Muscle of leg (tissue), 11 donors: ENCODE data around the gene PREP. TPM values are rescaled to one million over a fixed set of nuclear protein-coding genes. Genes with fewer than 3 reads are reported as not detected.
"Not testable (repeated sequence)": the region's sequence is repeated elsewhere in the genome, so short reads cannot be mapped to it uniquely, and the experiment has no call there.

ENCODE experiments used
- DNase-seq: peaks from one replicate; pipeline ENCODE4 v3.0.0; 2013
- H3K27ac ChIP-seq: one replicate; pipeline ENCODE4 v1.5.1; 2013; ENCODE audit warnings: mild to moderate bottlenecking, low read length, control low read depth
- H3K27me3 ChIP-seq: one replicate; pipeline ENCODE4 v1.6.1; 2013; ENCODE audit warnings: low read length; ENCODE audit not compliant: control insufficient read depth, insufficient read depth
- H3K36me3 ChIP-seq: one replicate; pipeline ENCODE4 v1.6.1; 2013; ENCODE audit warnings: low read length; ENCODE audit not compliant: control insufficient read depth, insufficient read depth
- H3K4me1 ChIP-seq: one replicate; pipeline ENCODE4 v1.6.1; 2013; ENCODE audit warnings: low read length; ENCODE audit not compliant: control insufficient read depth, insufficient read depth
- H3K4me3 ChIP-seq: one replicate; pipeline ENCODE4 v1.5.1; 2013; ENCODE audit warnings: low read length, control low read depth
- H3K9me3 ChIP-seq: replicated peaks from 2 replicates; pipeline ENCODE4 v1.6.1; 2013; ENCODE audit warnings: low read depth, low read length; ENCODE audit not compliant: control insufficient read depth
- WGBS: methylation state at CpG from one replicate; pipeline ENCODE4 v1.1.5; 2013; ENCODE audit warnings: missing lambda C conversion rate; ENCODE audit not compliant: insufficient coverage; 5-methylcytosine and 5-hydroxymethylcytosine counted together
- polyA plus RNA-seq, 8 donors: library from polyadenylated mRNA; unstranded; fragments of 120-200 nt; gene quantifications; one replicate each; pipeline versions ENCODE4 v1.2.1 to v1.2.3, GENCODE V29; 2013; ENCODE audit warnings: inconsistent platforms in 1 of 8, low replicate concordance in 1 of 8; ENCODE audit not compliant: insufficient read length in 8 of 8, insufficient read depth in 1 of 8
- total RNA-seq: library from RNA; stranded (reverse); fragments of 120-200 nt; gene quantifications from one replicate; pipeline ENCODE4 v1.2.4, GENCODE V29; 2013

Gene PREP
- total and polyA plus RNA-seq, 9 donors: 19.8 to 39.9 (median 34.0) TPM

DNA sequence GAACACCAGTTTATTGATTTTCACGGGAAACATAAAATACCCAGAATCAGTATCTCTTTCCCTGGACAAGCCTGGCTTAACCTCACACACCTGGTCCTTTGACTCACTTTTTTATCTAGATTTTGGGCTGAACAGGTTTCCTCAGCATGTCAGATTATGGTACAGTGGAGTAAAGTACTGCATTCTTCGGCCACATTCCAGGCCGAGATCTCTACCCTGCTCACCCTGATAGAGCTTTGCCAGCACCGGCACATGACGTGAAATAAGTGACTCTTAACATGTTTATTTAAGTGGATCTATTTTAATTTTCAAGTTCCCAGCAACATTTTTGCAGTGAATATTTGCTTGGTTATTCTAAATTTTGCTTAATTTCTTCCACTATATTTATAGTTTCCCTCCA lies 144.1 kb downstream of the PREP start:
- no peaks in the 10 kb centered on the region for H3K27me3 ChIP-seq
- H3K4me1 ChIP-seq: peaks cover 5% of the 10 kb centered on the region
- WGBS: 74% methylated on average over 3 of the region's 5 CpGs
- no peak for DNase-seq
- H3K36me3 ChIP-seq: no peaks in the 10 kb centered on the region
- no peak overlapping the region for H3K4me3 ChIP-seq
- no peak overlapping the region for H3K27ac ChIP-seq
- no peaks in the 10 kb centered on the region for H3K9me3 ChIP-seq

DNA sequence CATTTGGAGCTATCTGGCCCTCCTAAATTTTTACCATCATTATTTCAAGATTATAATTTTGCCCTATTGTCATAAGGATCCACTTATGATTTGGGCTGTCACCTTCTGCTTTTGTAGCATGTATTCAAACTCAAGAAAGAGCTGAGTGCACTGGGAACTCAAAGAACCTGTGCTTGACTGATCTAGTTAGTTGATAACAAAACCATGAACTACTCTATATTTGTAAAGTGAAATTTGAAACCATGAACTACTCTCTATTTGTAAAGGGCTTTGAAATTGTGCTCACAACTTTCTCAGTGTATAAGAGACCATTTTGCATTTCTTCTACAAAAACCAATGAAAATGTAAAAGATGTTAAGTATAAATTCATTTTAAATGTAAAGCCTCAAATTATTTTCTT lies 145.5 kb downstream of the PREP start:
- H3K27ac ChIP-seq: no peak overlapping the region

GRCh38 chr6:105256619-105257018 lies 146.3 kb downstream of the PREP start:
- H3K27ac ChIP-seq: no peak overlapping the region
- H3K36me3 ChIP-seq: no peaks in the 10 kb centered on the region
- no peak for DNase-seq
- H3K9me3 ChIP-seq: no peaks in the 10 kb centered on the region
- no peak overlapping the region for H3K4me3 ChIP-seq
- peaks cover 5% of the 10 kb centered on the region for H3K4me1 ChIP-seq
- H3K27me3 ChIP-seq: no peaks in the 10 kb centered on the region

More for the DNA sequence above, 145.5 kb downstream of the PREP start:
- H3K27me3 ChIP-seq: no peaks in the 10 kb centered on the region
- H3K36me3 ChIP-seq: no peaks in the 10 kb centered on the region
- H3K4me1 ChIP-seq: peaks cover 5% of the 10 kb centered on the region
- H3K4me3 ChIP-seq: no peak overlapping the region
- H3K9me3 ChIP-seq: no peaks in the 10 kb centered on the region
- DNase-seq: no peak

- H3K4me1 ChIP-seq: no peaks in the 10 kb centered on the region
- 83% methylated on average over 5 of the region's 6 CpGs for WGBS
- no peaks in the 10 kb centered on the region for H3K9me3 ChIP-seq
- no peak overlapping the region for H3K4me3 ChIP-seq
- H3K27me3 ChIP-seq: no peaks in the 10 kb centered on the region
- H3K36me3 ChIP-seq: no peaks in the 10 kb centered on the region
- no peak for DNase-seq
- no peak overlapping the region for H3K27ac ChIP-seq
These were observed 149.1 kb downstream of the PREP start for GRCh38 chr6:105253787-105254186.

- 100% methylated on average over 2 of the region's 2 CpGs for WGBS
These were observed 151.2 kb downstream of the PREP start for GRCh38 chr6:105251689-105252088.

DNA sequence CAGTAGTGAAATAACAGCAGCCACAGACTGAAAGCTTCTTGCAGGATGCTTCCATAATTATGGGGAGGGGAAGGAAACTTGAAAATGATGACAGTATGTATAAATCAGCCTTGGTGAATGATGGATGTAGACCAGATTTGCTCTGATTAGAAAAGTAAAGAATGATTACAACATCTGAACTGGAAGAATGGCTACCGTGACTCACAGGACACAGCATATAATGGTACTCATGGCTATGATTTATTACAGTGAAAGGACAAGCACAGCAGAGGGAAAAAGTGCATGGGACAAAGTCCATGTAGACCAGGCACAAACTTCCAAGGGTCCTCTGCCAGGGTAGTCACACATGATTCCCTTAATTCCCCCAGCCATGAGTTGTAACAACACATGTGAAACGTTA lies 152.3 kb downstream of the PREP start:
- Histone ChIP-seq H3K4me1 (no peaks in the 10 kb centered on the region), H3K27ac (no peak overlapping the region), H3K27me3 (no peaks in the 10 kb centered on the region), H3K4me3 (no peak overlapping the region), H3K36me3 (no peaks in the 10 kb centered on the region), H3K9me3 (no peaks in the 10 kb centered on the region)
- DNase-seq: no peak
- 100% methylated on average over 1 of the region's 2 CpGs for WGBS

More at GRCh38 chr6:105251689-105252088, 151.2 kb downstream of the PREP start:
- Histone ChIP-seq H3K4me1 (no peaks in the 10 kb centered on the region), H3K27ac (no peak overlapping the region), H3K27me3 (no peaks in the 10 kb centered on the region), H3K4me3 (no peak overlapping the region), H3K9me3 (no peaks in the 10 kb centered on the region), H3K36me3 (no peaks in the 10 kb centered on the region)
- no peak for DNase-seq

- Histone ChIP-seq H3K9me3 (no peaks in the 10 kb centered on the region), H3K27ac (no peak overlapping the region), H3K36me3 (no peaks in the 10 kb centered on the region), H3K27me3 (no peaks in the 10 kb centered on the region), H3K4me1 (no peaks in the 10 kb centered on the region), H3K4me3 (no peak overlapping the region)
- 60% methylated on average over 1 of the region's 2 CpGs for WGBS
- DNase-seq: no peak
These were observed 159.4 kb downstream of the PREP start for GRCh38 chr6:105243487-105243886.

- H3K4me3 ChIP-seq: no peak overlapping the region
- 90% methylated on average over 3 of the region's 5 CpGs for WGBS
- no peaks in the 10 kb centered on the region for H3K4me1 ChIP-seq
- no peaks in the 10 kb centered on the region for H3K27me3 ChIP-seq
- DNase-seq: no peak
- H3K36me3 ChIP-seq: no peaks in the 10 kb centered on the region
- H3K27ac ChIP-seq: no peak overlapping the region
- peaks cover 2% of the 10 kb centered on the region for H3K9me3 ChIP-seq
These were observed 167.7 kb downstream of the PREP start for GRCh38 chr6:105235155-105235554.

DNA sequence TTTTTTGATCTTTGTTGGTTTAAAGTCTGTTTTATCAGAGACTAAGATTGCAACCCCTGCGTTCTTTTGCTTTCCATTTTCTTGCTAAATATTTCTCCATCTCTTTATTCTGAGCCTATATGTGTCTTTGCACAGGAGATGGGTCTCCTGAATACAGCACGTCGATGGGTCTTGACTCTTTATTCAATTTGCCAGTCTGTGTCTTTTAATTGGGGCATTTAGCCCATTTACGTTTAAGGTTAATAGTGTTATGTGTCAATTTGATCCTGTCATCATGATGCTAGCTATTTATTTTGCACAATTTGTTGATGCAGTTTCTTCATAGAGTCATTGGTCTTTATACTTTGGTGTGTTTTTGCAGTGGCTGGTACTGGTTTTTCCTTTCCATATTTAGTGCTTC lies 171.1 kb downstream of the PREP start:
- H3K27ac ChIP-seq, H3K27me3 ChIP-seq, H3K9me3 ChIP-seq, H3K36me3 ChIP-seq, H3K4me1 ChIP-seq, H3K4me3 ChIP-seq, DNase-seq: not testable (repeated sequence)
- WGBS: no CpG with 5 or more reads among the region's 4 CpGs
